Adrenal gland (tissue), 5 donors: ENCODE measurements around the gene PHYH.

Experiments
- POLR2A ChIP-seq, 2 donors: fragments of 450-650 bp; IDR thresholded peaks; one replicate each; pipeline ENCODE4 v1.6.1; 2017; ENCODE audit warnings: antibody characterized with exemption in 2 of 2, mild to moderate bottlenecking in 2 of 2, moderate library complexity in 1 of 2
- TF ChIP-seq, protein P1 (sequence below), 6 experiments: fragments of 450-650 bp in 4 of 6; fragments of 200-600 bp in 2 of 6; sonication (generic) in 1 of 6; IDR thresholded peaks; 1 replicate in 5 of 6; 2 replicates in 1 of 6; pipeline versions ENCODE4 v1.5.1 to v1.8.0; 2016 to 2021; ENCODE audit warnings: antibody characterized with exemption in 6 of 6, mild to moderate bottlenecking in 2 of 6, moderate library complexity in 1 of 6
- donor health status: DM: no; HTN: no; CAD: no.

DNA sequence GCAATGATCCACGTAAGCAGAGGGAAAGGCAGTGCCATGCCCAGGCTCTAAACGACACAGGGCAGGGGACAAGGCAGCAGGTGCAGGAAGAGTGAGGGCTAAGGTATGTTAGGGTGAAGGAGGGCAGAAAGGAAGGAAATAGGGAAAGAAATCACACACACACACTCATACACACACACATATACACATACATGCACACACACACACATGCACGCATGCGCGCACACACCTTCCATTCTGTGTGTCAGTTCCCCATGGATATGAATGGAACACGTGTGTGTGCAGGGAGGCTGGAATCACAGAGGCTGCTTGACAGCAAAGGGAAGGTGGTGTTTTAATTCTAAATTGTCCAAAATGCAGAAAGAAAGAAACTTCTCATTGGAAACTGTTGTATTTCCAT, 6.2 kb upstream of the PHYH start:
- TF ChIP-seq, protein P1, sequence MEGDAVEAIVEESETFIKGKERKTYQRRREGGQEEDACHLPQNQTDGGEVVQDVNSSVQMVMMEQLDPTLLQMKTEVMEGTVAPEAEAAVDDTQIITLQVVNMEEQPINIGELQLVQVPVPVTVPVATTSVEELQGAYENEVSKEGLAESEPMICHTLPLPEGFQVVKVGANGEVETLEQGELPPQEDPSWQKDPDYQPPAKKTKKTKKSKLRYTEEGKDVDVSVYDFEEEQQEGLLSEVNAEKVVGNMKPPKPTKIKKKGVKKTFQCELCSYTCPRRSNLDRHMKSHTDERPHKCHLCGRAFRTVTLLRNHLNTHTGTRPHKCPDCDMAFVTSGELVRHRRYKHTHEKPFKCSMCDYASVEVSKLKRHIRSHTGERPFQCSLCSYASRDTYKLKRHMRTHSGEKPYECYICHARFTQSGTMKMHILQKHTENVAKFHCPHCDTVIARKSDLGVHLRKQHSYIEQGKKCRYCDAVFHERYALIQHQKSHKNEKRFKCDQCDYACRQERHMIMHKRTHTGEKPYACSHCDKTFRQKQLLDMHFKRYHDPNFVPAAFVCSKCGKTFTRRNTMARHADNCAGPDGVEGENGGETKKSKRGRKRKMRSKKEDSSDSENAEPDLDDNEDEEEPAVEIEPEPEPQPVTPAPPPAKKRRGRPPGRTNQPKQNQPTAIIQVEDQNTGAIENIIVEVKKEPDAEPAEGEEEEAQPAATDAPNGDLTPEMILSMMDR (IDR thresholded peaks at IDR 0.05): no peak
- no peak for TF ChIP-seq POLR2A (IDR thresholded peaks at IDR 0.05)
